Measurements from ENCODE around the gene ANXA2.

ANXA2 gene

DNA sequence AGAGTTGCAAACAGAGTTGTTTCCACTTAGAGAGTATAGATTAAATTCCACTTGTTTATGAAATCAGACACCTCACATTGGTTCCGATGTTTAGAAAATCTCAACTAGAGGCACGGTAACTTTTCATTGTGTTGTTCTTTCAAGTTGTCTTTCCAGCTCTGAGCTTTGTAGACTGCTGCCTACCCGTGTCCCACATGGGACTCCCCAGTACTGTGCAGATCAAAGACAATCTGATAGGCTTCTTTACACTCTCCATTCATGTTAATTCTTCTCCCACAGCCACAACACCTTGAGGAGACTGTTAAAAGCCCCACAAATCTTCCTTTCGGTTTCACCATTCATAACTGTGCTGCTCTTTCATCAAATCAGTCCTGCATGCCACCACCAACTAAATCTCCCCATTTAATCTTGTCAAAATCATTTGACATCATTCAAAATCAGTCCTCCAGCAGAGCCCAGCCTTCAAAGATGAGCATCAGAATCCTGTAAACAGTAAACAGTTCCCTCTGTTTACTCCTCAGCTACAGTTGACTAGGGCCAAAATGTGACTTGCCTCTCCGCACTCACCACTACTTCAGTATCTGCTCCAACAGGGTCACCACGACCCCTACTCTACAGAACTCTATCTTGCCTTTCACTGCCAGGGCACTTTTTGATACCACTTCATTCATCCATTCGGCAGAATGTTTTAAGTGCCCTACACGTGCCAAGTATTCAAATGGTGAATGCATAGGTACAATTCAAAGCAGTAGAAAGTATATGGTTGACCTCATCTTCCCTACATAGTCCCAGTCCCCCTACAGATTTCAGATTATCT is 8.3 kb downstream of the ANXA2 start:
- no peak for DNase-seq
- Histone ChIP-seq H3K4me3 (ENCODE audit: low read depth, low read length) (no peak overlapping the region), H3K36me3 (peaks cover 27% of the 10 kb centered on the region)

DNA sequence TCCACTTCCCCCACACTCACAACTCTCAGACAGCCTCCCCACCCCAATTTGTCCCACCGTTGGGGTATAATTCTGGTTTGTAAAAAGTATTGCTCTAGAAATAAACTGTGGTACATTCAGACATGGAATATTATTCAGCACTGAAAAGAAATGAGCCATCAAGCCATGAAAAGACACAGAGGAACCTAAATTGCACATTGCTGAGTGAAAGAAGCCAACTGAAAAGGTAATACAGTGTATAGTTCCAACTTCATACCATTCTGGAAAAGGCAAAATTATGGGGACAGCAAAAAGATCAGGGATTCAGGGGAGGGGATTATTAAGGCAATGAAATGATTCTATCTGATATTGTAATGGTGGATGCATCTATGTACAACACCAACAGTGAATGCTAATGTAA is 10.5 kb downstream of the ANXA2 start:
- no peak overlapping the region for H3K4me3 ChIP-seq (ENCODE audit: low read depth, low read length)
- peaks cover 39% of the 10 kb centered on the region for H3K36me3 ChIP-seq
- no peak for DNase-seq
- H3K9me3 ChIP-seq, result no peaks in the 10 kb centered on the region
- no peaks in the 10 kb centered on the region for H3K27me3 ChIP-seq
- H3K4me1 ChIP-seq, result peaks cover 17% of the 10 kb centered on the region
- TF ChIP-seq, protein P1, sequence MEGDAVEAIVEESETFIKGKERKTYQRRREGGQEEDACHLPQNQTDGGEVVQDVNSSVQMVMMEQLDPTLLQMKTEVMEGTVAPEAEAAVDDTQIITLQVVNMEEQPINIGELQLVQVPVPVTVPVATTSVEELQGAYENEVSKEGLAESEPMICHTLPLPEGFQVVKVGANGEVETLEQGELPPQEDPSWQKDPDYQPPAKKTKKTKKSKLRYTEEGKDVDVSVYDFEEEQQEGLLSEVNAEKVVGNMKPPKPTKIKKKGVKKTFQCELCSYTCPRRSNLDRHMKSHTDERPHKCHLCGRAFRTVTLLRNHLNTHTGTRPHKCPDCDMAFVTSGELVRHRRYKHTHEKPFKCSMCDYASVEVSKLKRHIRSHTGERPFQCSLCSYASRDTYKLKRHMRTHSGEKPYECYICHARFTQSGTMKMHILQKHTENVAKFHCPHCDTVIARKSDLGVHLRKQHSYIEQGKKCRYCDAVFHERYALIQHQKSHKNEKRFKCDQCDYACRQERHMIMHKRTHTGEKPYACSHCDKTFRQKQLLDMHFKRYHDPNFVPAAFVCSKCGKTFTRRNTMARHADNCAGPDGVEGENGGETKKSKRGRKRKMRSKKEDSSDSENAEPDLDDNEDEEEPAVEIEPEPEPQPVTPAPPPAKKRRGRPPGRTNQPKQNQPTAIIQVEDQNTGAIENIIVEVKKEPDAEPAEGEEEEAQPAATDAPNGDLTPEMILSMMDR (IDR thresholded peaks at IDR 0.05; ENCODE audit: low read depth, low read length), result no peak

More for the DNA sequence above, 8.3 kb downstream of the ANXA2 start:
- Histone ChIP-seq H3K4me1 (peaks cover 37% of the 10 kb centered on the region), H3K27me3 (no peaks in the 10 kb centered on the region), H3K9me3 (no peaks in the 10 kb centered on the region)
- TF ChIP-seq, protein P1 (IDR thresholded peaks at IDR 0.05; ENCODE audit: low read depth, low read length), result no peak

DNA sequence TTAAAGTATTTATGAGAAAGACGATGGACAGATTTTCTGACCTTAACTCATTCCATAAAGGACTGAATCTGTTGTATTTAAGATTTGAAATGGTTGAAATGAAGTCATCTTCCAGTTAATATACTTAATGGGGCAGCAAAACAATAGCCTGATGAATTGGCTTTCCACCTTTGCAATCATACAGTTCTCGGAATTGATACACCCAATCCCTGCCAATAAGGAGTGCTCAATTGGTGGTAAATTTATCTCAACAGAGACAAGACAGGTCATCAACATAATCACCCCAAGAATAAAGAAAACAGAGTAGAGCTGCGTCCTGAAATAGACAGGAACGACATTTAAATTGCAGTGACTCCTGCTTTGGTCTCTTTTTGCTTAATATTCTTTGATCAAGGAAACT is 11.2 kb downstream of the ANXA2 start:
- H3K36me3 ChIP-seq, result peaks cover 38% of the 10 kb centered on the region
- no peak overlapping the region for H3K4me3 ChIP-seq (ENCODE audit: low read depth, low read length)
- TF ChIP-seq, protein P1 (IDR thresholded peaks at IDR 0.05; ENCODE audit: low read depth, low read length), result no peak
- DNase-seq, result no peak
- no peaks in the 10 kb centered on the region for H3K27me3 ChIP-seq
- no peaks in the 10 kb centered on the region for H3K9me3 ChIP-seq
- peaks cover 12% of the 10 kb centered on the region for H3K4me1 ChIP-seq

DNA sequence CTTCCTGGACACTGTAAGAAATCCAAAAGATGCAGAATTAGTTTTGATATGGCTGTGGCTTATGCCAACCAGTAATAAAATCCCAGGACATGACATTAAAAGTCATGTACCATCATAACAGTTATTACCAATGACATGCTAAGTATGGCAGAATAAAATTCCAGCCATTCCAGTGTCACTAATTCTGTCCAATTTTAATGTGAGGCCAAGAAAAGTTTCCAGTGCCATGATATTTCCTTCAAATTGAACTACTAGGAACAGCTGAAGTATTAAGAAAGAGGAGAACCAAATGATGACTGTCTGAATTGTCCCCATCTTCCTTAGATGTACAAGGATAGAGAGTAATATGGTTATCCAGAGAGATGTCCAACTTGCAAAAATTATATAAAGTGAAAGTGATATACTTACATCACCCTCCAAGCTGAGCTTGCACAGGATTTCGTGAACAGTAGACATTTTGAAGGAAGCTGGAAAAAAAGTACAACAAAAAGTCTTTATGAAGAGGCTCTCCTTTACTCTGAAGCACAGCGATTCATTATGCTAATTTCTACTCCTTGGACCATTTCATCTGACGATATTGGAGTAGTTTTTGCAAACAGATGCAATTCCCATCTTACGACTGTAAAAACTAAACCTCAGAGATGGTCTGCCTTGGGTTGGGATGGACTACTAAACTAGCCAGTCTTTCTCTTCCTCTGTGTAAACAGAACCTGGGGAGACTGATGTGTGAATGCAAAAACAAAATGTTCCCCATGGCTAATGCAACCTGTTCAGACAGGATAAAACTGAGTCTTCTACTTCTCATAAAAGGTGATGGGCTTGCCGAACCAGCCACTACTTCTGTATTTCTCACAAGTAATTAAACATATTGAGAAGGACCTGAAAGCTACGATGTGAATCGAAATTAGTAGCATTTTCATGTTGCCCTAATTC is 11.9 kb downstream of the ANXA2 start:
- TF ChIP-seq, protein P1 (IDR thresholded peaks at IDR 0.05; ENCODE audit: low read depth, low read length), result no peak
- peaks cover 35% of the 10 kb centered on the region for H3K36me3 ChIP-seq
- H3K9me3 ChIP-seq, result no peaks in the 10 kb centered on the region
- no peak for DNase-seq
- no peak overlapping the region for H3K4me3 ChIP-seq (ENCODE audit: low read depth, low read length)
- H3K27me3 ChIP-seq, result no peaks in the 10 kb centered on the region
- peaks cover 6% of the 10 kb centered on the region; the same call in 1 of the 2 replicates for H3K4me1 ChIP-seq

DNA sequence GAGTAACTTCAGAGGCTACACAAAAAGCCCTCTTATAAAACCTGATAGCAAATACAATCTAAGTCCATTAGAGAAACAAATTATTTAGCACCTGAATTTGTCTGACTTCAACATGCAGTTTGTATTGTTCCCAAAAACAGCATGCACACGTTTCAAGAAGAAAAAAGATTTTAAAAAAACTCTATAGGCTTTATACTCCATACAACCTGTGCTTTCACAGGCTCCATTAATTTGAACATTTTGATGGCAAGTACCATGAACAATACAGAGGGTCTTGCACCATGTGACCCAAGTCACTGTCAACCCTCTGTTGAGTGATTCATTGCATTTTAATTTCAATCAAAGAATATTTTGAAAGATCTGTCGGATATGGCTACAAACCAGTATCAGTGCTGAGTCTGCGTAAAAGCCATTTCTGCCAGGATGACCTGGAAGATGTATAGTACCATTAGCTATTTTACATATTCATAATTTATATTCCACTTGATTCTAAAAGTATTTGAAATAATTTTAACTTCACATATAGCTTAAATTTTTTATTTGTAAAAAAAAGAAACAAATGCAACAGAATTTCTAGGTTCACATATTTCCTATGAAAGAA is 13.2 kb downstream of the ANXA2 start:
- H3K27me3 ChIP-seq, result no peaks in the 10 kb centered on the region
- peaks cover 2% of the 10 kb centered on the region; the same call in 1 of the 2 replicates for H3K4me1 ChIP-seq
- DNase-seq, result no peak
- H3K4me3 ChIP-seq (ENCODE audit: low read depth, low read length), result no peak overlapping the region
- TF ChIP-seq, protein P1 (IDR thresholded peaks at IDR 0.05; ENCODE audit: low read depth, low read length), result no peak
- no peaks in the 10 kb centered on the region for H3K9me3 ChIP-seq
- H3K36me3 ChIP-seq, result peaks cover 37% of the 10 kb centered on the region
